DOHH2 (cell line): ENCODE measurements around the gene GLRX3.

ENCODE experiments used
- EZH2phosphoT487 ChIP-seq: fragments of 200-600 bp; sonication (generic); IDR thresholded peaks from 2 replicates; pipeline ENCODE4 v1.6.1; 2017; ENCODE audit warnings: borderline replicate concordance, mild to moderate bottlenecking, antibody characterized with exemption, low read length, moderate library complexity, mixed read lengths
- TF ChIP-seq, protein P1 (sequence below): fragments of 200-600 bp; sonication (generic); IDR thresholded peaks from one replicate; pipeline ENCODE4 v1.5.1; 2014; ENCODE audit warnings: antibody characterized with exemption, mild to moderate bottlenecking, low read depth, low read length; ENCODE audit not compliant: poor library complexity, severe bottlenecking

DNA sequence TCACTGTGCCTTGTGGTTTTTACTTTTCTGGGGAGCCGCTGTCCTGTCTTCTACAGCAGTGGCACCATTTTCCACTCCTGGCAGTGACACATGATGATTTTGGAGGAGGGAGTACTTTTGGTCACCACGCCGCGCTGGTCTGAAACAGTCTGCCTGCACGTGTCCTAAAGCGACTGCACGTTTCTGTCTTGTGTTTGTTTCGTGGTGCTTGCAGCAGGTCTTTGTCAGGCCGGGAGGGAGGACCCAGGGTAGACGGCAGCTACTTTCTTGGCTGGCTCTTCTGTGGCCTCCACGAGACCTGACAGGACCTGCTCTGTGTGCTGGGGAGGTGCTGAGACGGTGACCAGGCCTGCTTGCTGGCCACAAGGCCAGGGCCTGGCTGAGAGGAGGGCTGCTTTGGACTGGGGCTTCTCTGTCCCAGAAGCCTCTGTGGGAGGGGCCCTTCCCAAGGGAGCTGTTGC is 82.0 kb downstream of the GLRX3 start:
- TF ChIP-seq, protein P1, sequence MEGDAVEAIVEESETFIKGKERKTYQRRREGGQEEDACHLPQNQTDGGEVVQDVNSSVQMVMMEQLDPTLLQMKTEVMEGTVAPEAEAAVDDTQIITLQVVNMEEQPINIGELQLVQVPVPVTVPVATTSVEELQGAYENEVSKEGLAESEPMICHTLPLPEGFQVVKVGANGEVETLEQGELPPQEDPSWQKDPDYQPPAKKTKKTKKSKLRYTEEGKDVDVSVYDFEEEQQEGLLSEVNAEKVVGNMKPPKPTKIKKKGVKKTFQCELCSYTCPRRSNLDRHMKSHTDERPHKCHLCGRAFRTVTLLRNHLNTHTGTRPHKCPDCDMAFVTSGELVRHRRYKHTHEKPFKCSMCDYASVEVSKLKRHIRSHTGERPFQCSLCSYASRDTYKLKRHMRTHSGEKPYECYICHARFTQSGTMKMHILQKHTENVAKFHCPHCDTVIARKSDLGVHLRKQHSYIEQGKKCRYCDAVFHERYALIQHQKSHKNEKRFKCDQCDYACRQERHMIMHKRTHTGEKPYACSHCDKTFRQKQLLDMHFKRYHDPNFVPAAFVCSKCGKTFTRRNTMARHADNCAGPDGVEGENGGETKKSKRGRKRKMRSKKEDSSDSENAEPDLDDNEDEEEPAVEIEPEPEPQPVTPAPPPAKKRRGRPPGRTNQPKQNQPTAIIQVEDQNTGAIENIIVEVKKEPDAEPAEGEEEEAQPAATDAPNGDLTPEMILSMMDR = no peak
- no peak for TF ChIP-seq EZH2phosphoT487
